HG03139 (cell line): ENCODE measurements around the gene KLHL24.
A peak's percentile ranks its signal among the peaks of the same experiment; 100 is the strongest.
"Not testable (repeated sequence)": the region's sequence is repeated elsewhere in the genome, so short reads cannot be mapped to it uniquely, and the experiment has no call there.

ENCODE experiments used
- ATAC-seq: cut with Tn5 transposase; IDR thresholded peaks from one replicate; pipeline ENCODE4 v1.9.1; 2021; ENCODE audit not compliant: unreplicated experiment

The KLHL24 gene

GRCh38 chr3:183695569-183696364, 60.3 kb downstream of the KLHL24 start:
- no peak for ATAC-seq

GRCh38 chr3:183697123-183697609, 61.7 kb downstream of the KLHL24 start:
- no peak for ATAC-seq

DNA sequence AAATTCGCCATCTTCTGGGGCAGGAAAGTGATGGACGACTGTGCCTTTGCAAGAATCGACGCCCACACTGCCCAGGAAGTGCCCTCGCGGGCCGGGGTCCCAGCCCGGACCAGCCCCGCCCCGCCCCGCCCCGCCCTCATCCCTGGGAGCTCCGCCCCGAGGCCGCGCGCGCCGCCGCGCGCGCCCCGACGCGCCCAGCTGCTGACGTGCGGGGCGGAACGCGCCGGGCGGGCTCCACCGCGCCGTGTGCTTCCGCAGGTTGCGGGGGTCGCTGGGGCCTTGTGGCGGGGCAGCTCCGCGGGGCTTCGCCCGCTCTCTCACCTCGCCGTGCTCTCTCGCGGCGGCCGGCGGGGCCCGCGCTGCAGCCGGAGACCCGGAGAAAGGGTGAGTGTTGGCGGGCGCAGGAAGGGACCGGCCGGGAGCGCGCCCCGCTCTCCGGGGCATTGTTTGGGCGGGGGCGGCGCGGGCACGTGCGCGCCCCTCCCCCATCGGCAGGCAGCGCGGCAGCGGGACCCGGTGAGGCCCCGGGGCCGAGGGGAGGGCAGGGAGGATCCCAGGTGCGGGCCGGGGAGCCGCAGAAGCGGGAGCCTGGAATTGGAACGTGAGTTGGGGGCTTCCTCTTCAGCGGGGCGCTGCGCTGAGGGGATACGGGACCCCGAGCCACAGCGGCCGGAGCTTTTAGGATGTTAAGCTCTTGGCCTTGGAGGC, 62.3 kb downstream of the KLHL24 start, which contains the start of gene YEATS2:
YEATS2 (plus strand) TSS at position 188 of the 708 bp plus-strand sequence. CDS start 17,366 bp downstream, outside the sequence.
- ATAC-seq = peak; percentile 83

DNA sequence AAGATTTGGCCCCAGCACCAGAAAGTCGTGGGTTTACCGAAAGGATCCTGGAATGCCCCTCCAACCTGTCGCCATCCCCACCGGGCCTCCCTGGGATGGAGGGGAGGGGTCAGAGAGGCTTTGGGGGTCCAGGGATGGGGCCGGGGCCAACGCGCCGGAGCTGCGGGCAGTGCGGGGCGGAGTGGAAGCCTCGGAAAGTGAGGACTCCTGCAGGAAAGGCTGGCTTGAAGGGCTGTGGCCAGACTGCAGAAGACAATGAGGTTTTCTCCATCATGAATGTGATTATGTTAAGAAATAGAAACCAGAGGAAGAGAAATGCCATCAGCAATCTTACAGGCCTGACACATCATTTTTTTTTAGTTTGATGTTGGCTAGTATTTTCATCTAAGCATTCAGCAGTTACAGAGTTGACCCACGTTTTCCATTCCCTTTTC, 62.9 kb downstream of the KLHL24 start:
- ATAC-seq = peak; percentile 7

DNA sequence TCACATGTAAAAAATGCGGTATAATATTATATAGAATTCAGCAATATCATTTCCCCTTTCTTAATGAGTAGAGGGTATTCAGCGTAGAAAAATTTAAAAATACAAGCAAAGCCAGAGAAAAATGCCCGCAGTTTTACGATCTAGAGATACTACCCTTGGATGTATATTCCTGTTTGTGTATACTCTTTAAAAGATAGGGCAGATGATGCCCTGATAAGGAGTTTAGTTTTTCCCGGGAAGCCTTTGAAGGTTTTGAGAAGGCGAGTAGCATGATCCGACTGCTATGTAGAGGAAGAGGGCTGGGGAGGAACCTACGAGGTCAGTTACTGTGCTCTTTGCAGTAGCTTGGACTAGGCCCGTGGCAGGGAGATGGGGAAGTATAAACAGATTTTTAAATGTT, 63.3 kb downstream of the KLHL24 start:
- ATAC-seq = no peak

DNA sequence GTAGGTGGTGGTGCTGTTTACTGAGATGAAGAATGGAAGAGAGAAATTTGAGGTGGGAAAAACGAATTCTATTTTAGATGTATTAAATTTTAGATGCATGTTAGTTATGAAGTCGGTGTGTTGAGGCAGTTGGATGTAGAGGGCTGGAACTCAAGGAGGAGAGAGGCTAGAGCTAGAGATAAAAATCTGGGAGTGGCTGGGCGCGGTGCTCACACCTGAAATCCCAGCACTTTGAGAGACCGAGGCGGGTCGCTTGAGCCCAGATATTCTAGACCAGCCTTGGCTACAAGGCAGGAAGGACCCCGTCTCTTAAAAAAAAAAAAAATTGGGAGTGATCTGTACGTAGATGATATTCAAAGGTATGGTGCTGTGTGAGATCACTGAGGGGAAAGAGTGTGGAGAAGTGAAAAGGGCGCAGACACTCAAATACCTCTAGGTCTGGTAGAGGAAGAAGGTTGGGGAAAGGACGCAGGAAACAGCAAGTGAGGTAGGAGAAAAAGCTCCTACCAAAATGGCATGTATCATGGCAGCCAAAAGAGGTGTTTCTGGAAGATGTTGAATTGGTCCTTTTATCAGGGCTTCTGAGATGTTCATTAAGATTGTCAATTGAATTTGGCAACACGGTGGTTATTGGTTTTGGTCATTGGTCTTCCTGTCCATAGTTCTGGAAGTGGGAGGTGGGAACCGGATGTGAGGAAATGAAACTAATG, 64.0 kb downstream of the KLHL24 start:
- no peak for ATAC-seq

DNA sequence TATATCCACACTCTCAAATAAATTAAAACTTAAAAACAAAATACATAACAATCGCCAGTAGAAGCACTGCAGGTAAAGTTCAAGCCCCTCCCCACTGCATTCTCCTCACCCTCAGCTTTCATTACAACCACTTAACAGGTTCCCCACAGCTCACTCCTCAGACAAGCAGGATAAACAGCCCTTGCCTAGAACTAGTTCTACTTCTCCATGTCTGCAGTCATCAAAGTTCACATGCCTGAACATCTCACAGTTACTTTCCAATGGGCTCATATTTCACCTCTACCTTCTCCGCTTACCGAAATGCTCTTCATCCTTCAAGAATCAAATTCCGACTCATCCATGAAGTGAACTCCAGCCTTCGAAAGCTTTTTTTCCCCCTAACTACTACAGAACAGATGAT, 66.3 kb downstream of the KLHL24 start:
- ATAC-seq = no peak

- ATAC-seq = not testable (repeated sequence)
These were observed 68.5 kb downstream of the KLHL24 start for GRCh38 chr3:183703892-183704291.

DNA sequence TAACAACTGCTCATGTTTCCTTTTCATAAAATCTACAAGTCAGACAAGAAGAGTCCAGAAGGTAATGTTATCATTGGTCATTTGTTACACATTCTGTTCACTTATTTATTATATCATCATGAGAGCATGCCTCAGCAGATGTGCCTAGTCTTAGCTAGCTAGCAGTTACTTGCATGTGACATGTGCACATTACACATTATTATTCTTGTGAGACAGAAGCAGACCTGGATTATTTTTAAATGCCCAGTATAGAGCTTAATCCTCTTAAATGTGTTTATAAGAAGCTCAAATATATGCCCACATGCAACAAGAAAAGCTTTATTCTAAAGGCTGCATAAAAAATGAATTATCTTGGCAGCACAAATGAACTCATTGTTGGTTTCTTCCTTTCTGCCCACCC, 74.8 kb downstream of the KLHL24 start:
- ATAC-seq = no peak

- ATAC-seq = no peak
These were observed 76.1 kb downstream of the KLHL24 start for GRCh38 chr3:183711516-183711915.

- ATAC-seq = no peak
These were observed 79.2 kb downstream of the KLHL24 start for GRCh38 chr3:183714622-183715021.

DNA sequence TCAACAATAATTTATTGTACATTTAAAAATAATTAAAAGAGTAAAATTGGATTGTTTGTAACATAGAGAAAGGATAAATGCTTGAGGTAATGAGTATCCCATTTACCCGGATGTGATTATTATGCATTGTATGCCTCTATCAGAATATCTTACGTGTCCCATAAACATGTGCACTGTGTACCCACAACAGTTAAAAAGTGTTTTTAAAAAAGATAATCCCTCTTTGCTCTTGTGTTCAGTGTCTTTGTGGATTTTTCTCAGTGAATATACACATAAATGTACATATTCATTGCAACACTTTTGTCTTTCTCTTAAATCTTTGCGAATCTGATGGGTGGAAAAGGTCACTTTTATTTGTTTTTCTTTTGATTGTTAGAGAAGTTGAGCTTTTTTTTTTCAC, 82.6 kb downstream of the KLHL24 start:
- no peak for ATAC-seq

- no peak for ATAC-seq
These were observed 90.0 kb downstream of the KLHL24 start for GRCh38 chr3:183725387-183725786.

- ATAC-seq = no peak
These were observed 92.8 kb downstream of the KLHL24 start for GRCh38 chr3:183728204-183728603.

DNA sequence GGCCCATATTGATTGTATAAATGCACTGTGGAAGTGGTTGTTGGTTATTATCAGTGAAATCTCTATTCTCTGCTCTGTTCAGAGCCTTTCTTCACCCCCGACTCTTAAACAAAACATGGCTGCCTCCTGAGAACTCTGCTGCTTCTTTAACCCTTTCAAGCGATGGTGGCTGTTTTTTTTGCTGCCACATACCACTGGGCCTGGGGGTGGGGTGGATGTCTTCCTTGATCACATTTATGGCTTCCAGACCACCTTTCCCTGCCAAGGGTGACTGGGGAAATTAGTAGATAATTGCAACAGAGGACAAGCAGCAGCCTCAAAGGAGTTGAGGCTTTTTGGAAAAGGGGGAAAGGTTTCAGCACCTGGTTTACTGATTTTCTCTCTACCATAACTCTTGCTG, 94.9 kb downstream of the KLHL24 start:
- ATAC-seq = no peak

DNA sequence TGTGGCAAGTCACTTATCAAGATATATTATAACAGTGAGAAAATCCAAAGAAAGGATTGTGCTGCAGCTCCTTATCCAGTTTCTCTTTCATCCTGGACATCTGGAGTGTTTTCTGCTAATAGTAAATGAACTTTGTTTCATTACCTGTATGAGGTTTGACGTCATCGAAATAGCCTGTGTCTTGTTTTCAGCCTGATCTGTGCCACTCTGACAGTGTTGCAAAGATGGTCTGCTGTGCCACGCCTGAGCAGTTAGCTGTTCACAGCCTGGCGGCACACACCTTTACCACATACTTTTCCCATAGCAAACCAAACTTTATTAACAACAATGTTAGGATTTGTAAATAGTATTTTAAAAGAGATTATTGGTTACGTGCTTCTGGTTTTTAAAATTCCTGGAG, 96.2 kb downstream of the KLHL24 start:
- ATAC-seq = no peak

GRCh38 chr3:183733553-183733952, 98.1 kb downstream of the KLHL24 start:
- no peak for ATAC-seq
